NCI-H2196 (cell line): ENCODE measurements around the gene EGFLAM.

ENCODE experiments used
- DNase-seq: peaks from one replicate; lab custom pipeline; 2025; ENCODE audit not compliant: unreplicated experiment; lab: John Stamatoyannopoulos, UW

EGFLAM gene

GRCh38 chr5:38258319-38259061 is at the start of gene EGFLAM:
EGFLAM (plus strand) TSS chr5:38258559; CDS start chr5:38258755, 196 bp downstream.
- peak; percentile 20 for DNase-seq

GRCh38 chr5:38208782-38209378 is 49.5 kb upstream of the EGFLAM start:
- DNase-seq = peak; percentile 63

- no peak for DNase-seq
These were observed 47.5 kb upstream of the EGFLAM start for GRCh38 chr5:38210676-38211353.

GRCh38 chr5:38211354-38211710 is 47.0 kb upstream of the EGFLAM start:
- no peak for DNase-seq

- DNase-seq = no peak
These were observed 46.1 kb upstream of the EGFLAM start for GRCh38 chr5:38212307-38212706.

- no peak for DNase-seq
These were observed 32.3 kb upstream of the EGFLAM start for GRCh38 chr5:38226091-38226490.

GRCh38 chr5:38228914-38229313 is 29.4 kb upstream of the EGFLAM start:
- no peak for DNase-seq

GRCh38 chr5:38234737-38235136 is 23.6 kb upstream of the EGFLAM start:
- DNase-seq = no peak

GRCh38 chr5:38237681-38238080 is 20.7 kb upstream of the EGFLAM start:
- DNase-seq = no peak

GRCh38 chr5:38240212-38240611 is 18.1 kb upstream of the EGFLAM start:
- DNase-seq = no peak

- DNase-seq = no peak
These were observed 16.7 kb upstream of the EGFLAM start for GRCh38 chr5:38241655-38242054.

GRCh38 chr5:38245307-38245706 is 13.1 kb upstream of the EGFLAM start:
- DNase-seq = no peak

GRCh38 chr5:38249301-38249700 is 9.1 kb upstream of the EGFLAM start:
- DNase-seq = no peak

GRCh38 chr5:38249812-38250211 is 8.5 kb upstream of the EGFLAM start:
- DNase-seq = no peak

- no peak for DNase-seq
These were observed 7.5 kb upstream of the EGFLAM start for GRCh38 chr5:38250763-38251448.

- DNase-seq = no peak
These were observed 4.6 kb upstream of the EGFLAM start for GRCh38 chr5:38253759-38254158.

GRCh38 chr5:38257308-38258041 is 884 bp upstream of the EGFLAM start:
- no peak for DNase-seq

- no peak for DNase-seq
These were observed 379 bp upstream of the EGFLAM start for GRCh38 chr5:38258042-38258318.

- no peak for DNase-seq
These were observed 876 bp downstream of the EGFLAM start for GRCh38 chr5:38259062-38259808.

GRCh38 chr5:38259809-38260160 is 1.4 kb downstream of the EGFLAM start:
- DNase-seq = no peak

GRCh38 chr5:38263983-38264382 is 5.6 kb downstream of the EGFLAM start:
- DNase-seq = no peak
